HepG2 (cell line): ENCODE measurements around the gene UBAC1. TPM values are rescaled to one million over a fixed set of nuclear protein-coding genes. Genes with fewer than 3 reads are reported as not detected.

ENCODE experiments used
- ATF4 ChIP-seq, 2 experiments: fragments of 450-650 bp in 1 of 2; sonication (generic) in 1 of 2; formaldehyde crosslinking; IDR thresholded peaks; 2 replicates each; pipeline versions ENCODE4 v1.5.0 to v1.8.0; 2020 to 2022; ENCODE audit warnings: mild to moderate bottlenecking in 1 of 2, missing genetic modification reagents in 1 of 2
- CREB1 ChIP-seq, 2 experiments: fragments of 450-650 bp in 1 of 2; IDR thresholded peaks; 2 replicates each; pipeline ENCODE4 v1.6.1; 2016 to 2017; ENCODE audit warnings: control low read depth in 1 of 2, mild to moderate bottlenecking in 1 of 2, missing compliant biosample characterization in 1 of 2, missing genetic modification characterization in 1 of 2
- IRX3 ChIP-seq: sonication (generic); formaldehyde crosslinking; IDR thresholded peaks from 2 replicates; pipeline ENCODE4 v1.8.1; 2023; ENCODE audit warnings: mild to moderate bottlenecking, low read depth, missing genetic modification reagents, borderline replicate concordance
- KAT7 ChIP-seq: IDR thresholded peaks from 2 replicates; pipeline ENCODE4 v1.6.1; 2018; ENCODE audit warnings: borderline replicate concordance, missing compliant biosample characterization
- KIAA2018 ChIP-seq: sonication (generic); formaldehyde crosslinking; IDR thresholded peaks from 2 replicates; pipeline ENCODE4 v1.5.0; 2020; ENCODE audit warnings: mild to moderate bottlenecking, missing genetic modification reagents, borderline replicate concordance
- MATR3 ChIP-seq: sonication (generic); formaldehyde crosslinking; IDR thresholded peaks from 2 replicates; pipeline ENCODE4 v1.4.0; 2020; ENCODE audit warnings: missing genetic modification reagents
- SMAD1 ChIP-seq: sonication (generic); formaldehyde crosslinking; IDR thresholded peaks from 2 replicates; pipeline ENCODE4 v1.4.0; 2020; ENCODE audit warnings: missing genetic modification reagents, low read depth, mild to moderate bottlenecking, borderline replicate concordance
- ZBTB37 ChIP-seq: sonication (generic); formaldehyde crosslinking; IDR thresholded peaks from 2 replicates; pipeline ENCODE4 v1.4.0; 2020; ENCODE audit warnings: mild to moderate bottlenecking, missing genetic modification reagents
- ZFY ChIP-seq: sonication (generic); formaldehyde crosslinking; IDR thresholded peaks from 2 replicates; pipeline ENCODE4 v1.4.0; 2020; ENCODE audit warnings: missing genetic modification reagents
- ZNF563 ChIP-seq: sonication (generic); formaldehyde crosslinking; IDR thresholded peaks from 2 replicates; pipeline ENCODE4 v1.8.0; 2022; ENCODE audit warnings: mild to moderate bottlenecking, moderate library complexity, missing genetic modification reagents
- ZNF576 ChIP-seq: sonication (generic); formaldehyde crosslinking; IDR thresholded peaks from 2 replicates; pipeline ENCODE4 v1.4.0; 2020; ENCODE audit warnings: mild to moderate bottlenecking, missing genetic modification reagents
- ZNF605 ChIP-seq: sonication (generic); formaldehyde crosslinking; IDR thresholded peaks from 2 replicates; pipeline ENCODE4 v1.8.0; 2022; ENCODE audit warnings: mild to moderate bottlenecking, missing genetic modification reagents
- ZNF615 ChIP-seq: sonication (generic); formaldehyde crosslinking; IDR thresholded peaks from 2 replicates; pipeline ENCODE4 v1.5.0; 2020; ENCODE audit warnings: mild to moderate bottlenecking, missing genetic modification reagents, borderline replicate concordance
- ZNF710 ChIP-seq: sonication (generic); formaldehyde crosslinking; IDR thresholded peaks from 2 replicates; pipeline ENCODE4 v1.5.0; 2020; ENCODE audit warnings: mild to moderate bottlenecking, missing genetic modification reagents, borderline replicate concordance
- polyA plus RNA-seq, 8 experiments: library from polyadenylated mRNA; depleted of rRNA in 3 of 8; stranded (reverse) in 7 of 8; unstranded in 1 of 8; fragments of >200 nt; fragmentation: Illumina TruSeq in 4 of 8; extraction: Trizol in 4 of 8; gene quantifications; 2 replicates each; pipeline versions ENCODE4 v1.2.1 to v1.2.3, GENCODE V29; 2011 to 2016; ENCODE audit warnings: low read depth in 4 of 8, missing spikeins in 1 of 8, mixed read lengths in 1 of 8; ENCODE audit not compliant: insufficient read depth in 1 of 8
- total RNA-seq, 5 experiments: library from RNA; depleted of rRNA; stranded (reverse); fragments of >200 nt; fragmentation: Illumina TruSeq; extraction: Trizol; gene quantifications; 2 replicates each; pipeline ENCODE4 v1.2.3, GENCODE V29; 2016; ENCODE audit warnings: low read depth in 1 of 5

UBAC1 gene
- total and polyA plus RNA-seq, 2 of the 13 experiments (the other 11 are each of a cell fraction or from before 2014, with no cell fraction given): 32.2 to 34.1 TPM

GRCh38 chr9:135992486-135993408 lies 31.6 kb upstream of the UBAC1 start (continued):
- TF ChIP-seq ZNF710 (CRISPR knock-in tag) (no peak), ZFY (CRISPR knock-in tag) (peak; percentile 90), ZNF605 (CRISPR knock-in tag) (no peak; the same call in 1 of the 2 replicates), ZNF576 (CRISPR knock-in tag) (no peak), IRX3 (CRISPR knock-in tag) (no peak; the same call in 1 of the 2 replicates), KAT7 (CRISPR knock-in tag) (peak; percentile 54; the same call in 1 of the 2 replicates), SMAD1 (CRISPR knock-in tag) (no peak), ZNF563 (CRISPR knock-in tag) (no peak), ZBTB37 (CRISPR knock-in tag) (0 out of 2 replicates have a peak, but pooled peaks have one; percentile 44), KIAA2018 (CRISPR knock-in tag) (no peak), CREB1 (IDR thresholded peaks at IDR 0.05) (no peak), CREB1 (CRISPR knock-in tag; IDR thresholded peaks at IDR 0.05) (no peak), ZNF615 (CRISPR knock-in tag) (0 out of 2 replicates have a peak, but pooled peaks have one; percentile 48), MATR3 (CRISPR knock-in tag) (no peak), ATF4 (CRISPR knock-in tag; IDR thresholded peaks at IDR 0.05) (peak in 1 of 2 experiments; percentile 56; a peak in 1 of 4 replicates)
